Measurements from ENCODE around the gene SERTAD2.

Gene SERTAD2

GRCh38 chr2:64629875-64630274 is 23.8 kb downstream of the SERTAD2 start:
- no peak for DNase-seq (ENCODE audit: low read depth in 2 of 2, low spot score in 1 of 2)

GRCh38 chr2:64629329-64629781 is 24.4 kb downstream of the SERTAD2 start:
- DNase-seq (ENCODE audit: low read depth in 2 of 2, low spot score in 1 of 2), result no peak

- no peak for DNase-seq (ENCODE audit: low read depth in 2 of 2, low spot score in 1 of 2)
These were observed 25.6 kb downstream of the SERTAD2 start for GRCh38 chr2:64627860-64628841.

- DNase-seq (ENCODE audit: low read depth in 2 of 2, low spot score in 1 of 2), result no peak
These were observed 26.6 kb downstream of the SERTAD2 start for GRCh38 chr2:64626963-64627760.

GRCh38 chr2:64626146-64626809 is 27.4 kb downstream of the SERTAD2 start:
- DNase-seq (ENCODE audit: low read depth in 2 of 2, low spot score in 1 of 2), result no peak

- DNase-seq (ENCODE audit: low read depth in 2 of 2, low spot score in 1 of 2), result no peak
These were observed 28.2 kb downstream of the SERTAD2 start for GRCh38 chr2:64625299-64626145.

GRCh38 chr2:64624862-64625261 is 28.9 kb downstream of the SERTAD2 start:
- DNase-seq (ENCODE audit: low read depth in 2 of 2, low spot score in 1 of 2), result no peak

GRCh38 chr2:64624108-64624610 is 29.6 kb downstream of the SERTAD2 start:
- no peak for DNase-seq (ENCODE audit: low read depth in 2 of 2, low spot score in 1 of 2)

GRCh38 chr2:64623242-64623850 is 30.4 kb downstream of the SERTAD2 start:
- no peak for DNase-seq (ENCODE audit: low read depth in 2 of 2, low spot score in 1 of 2)

- no peak for DNase-seq (ENCODE audit: low read depth in 2 of 2, low spot score in 1 of 2)
These were observed 31.1 kb downstream of the SERTAD2 start for GRCh38 chr2:64622443-64623241.

- no peak for DNase-seq (ENCODE audit: low read depth in 2 of 2, low spot score in 1 of 2)
These were observed 33.1 kb downstream of the SERTAD2 start for GRCh38 chr2:64620661-64621060.

GRCh38 chr2:64617631-64618151 is 36.0 kb downstream of the SERTAD2 start:
- DNase-seq (ENCODE audit: low read depth in 2 of 2, low spot score in 1 of 2), result no peak

GRCh38 chr2:64615844-64616536 is 37.7 kb downstream of the SERTAD2 start:
- DNase-seq (ENCODE audit: low read depth in 2 of 2, low spot score in 1 of 2), result no peak

GRCh38 chr2:64615192-64615763 is 38.4 kb downstream of the SERTAD2 start:
- no peak for DNase-seq (ENCODE audit: low read depth in 2 of 2, low spot score in 1 of 2)

- no peak for DNase-seq (ENCODE audit: low read depth in 2 of 2, low spot score in 1 of 2)
These were observed 40.4 kb downstream of the SERTAD2 start for GRCh38 chr2:64613276-64613675.

GRCh38 chr2:64612575-64613195 is 41.0 kb downstream of the SERTAD2 start:
- no peak for DNase-seq (ENCODE audit: low read depth in 2 of 2, low spot score in 1 of 2)

- DNase-seq (ENCODE audit: low read depth in 2 of 2, low spot score in 1 of 2), result no peak
These were observed 43.3 kb downstream of the SERTAD2 start for GRCh38 chr2:64610316-64610855.

Measured in stimulated activated CD8-positive, alpha-beta memory T cell treated with anti-CD3 and anti-CD28 coated beads, Interleukin-4, amount 100 ng/mL, for 4 hours (primary cell).